Esophagus muscularis mucosa (tissue), 4 donors: Measurements from ENCODE around the gene MYBPC2. TPM values are rescaled to one million over a fixed set of nuclear protein-coding genes. Genes with fewer than 3 reads are reported as not detected.

Source experiments
- DNase-seq: peaks from one replicate; pipeline ENCODE4 v3.0.0-alpha.2; 2017; ENCODE audit errors: extremely low spot score
- H3K27ac ChIP-seq, 4 donors: fragments of 200-600 bp; sonication (generic); replicated peaks in 1 of 4; 1 replicate in 3 of 4; 2 replicates in 1 of 4; pipeline ENCODE4 v1.5.1; 2016 to 2019; ENCODE audit warnings: mild to moderate bottlenecking in 1 of 4
- H3K27me3 ChIP-seq, 4 donors: fragments of 200-600 bp; sonication (generic); one replicate each; pipeline versions ENCODE4 v1.5.1 to v1.6.0; 2016 to 2019
- H3K36me3 ChIP-seq, 4 donors: fragments of 200-600 bp; sonication (generic); one replicate each; pipeline ENCODE4 v1.5.1; 2016 to 2019
- H3K4me1 ChIP-seq, 4 donors: fragments of 200-600 bp; sonication (generic); one replicate each; pipeline ENCODE4 v1.5.1; 2016 to 2019
- H3K4me3 ChIP-seq, 4 donors: fragments of 200-600 bp; sonication (generic); 1 replicate in 2 of 4; 2 replicates in 2 of 4; pipeline ENCODE4 v1.5.1; 2016 to 2019; ENCODE audit warnings: mild to moderate bottlenecking in 4 of 4, moderate library complexity in 1 of 4
- H3K9me3 ChIP-seq, 4 donors: fragments of 200-600 bp; sonication (generic); 1 replicate in 3 of 4; 2 replicates in 1 of 4; pipeline ENCODE4 v1.5.1; 2016 to 2019
- EP300 ChIP-seq: sonication (generic); formaldehyde crosslinking; IDR thresholded peaks from one replicate; pipeline ENCODE4 v1.6.1; 2017; ENCODE audit warnings: antibody characterized with exemption
- POLR2A ChIP-seq: fragments of 450-650 bp; IDR thresholded peaks from one replicate; pipeline ENCODE4 v1.6.1; 2017; ENCODE audit warnings: antibody characterized with exemption, moderate library complexity, mild to moderate bottlenecking, low read depth
- POLR2AphosphoS5 ChIP-seq, 2 donors: sonication (generic); formaldehyde crosslinking; IDR thresholded peaks; one replicate each; pipeline ENCODE4 v1.6.1; 2017; ENCODE audit warnings: antibody characterized with exemption in 2 of 2
- WGBS: methylation state at CpG from one replicate; pipeline ENCODE4 v1.1.5; 2018; 5-methylcytosine and 5-hydroxymethylcytosine counted together
- intact Hi-C: fragments of 100-400 bp; cut with DNase I; formaldehyde crosslinking; loops from one replicate; pipeline ENCODE4 v1.15.1; 2023
- total RNA-seq, 4 donors: library from RNA; depleted of rRNA; stranded (reverse); fragments of >200 nt; gene quantifications; one replicate each; pipeline versions ENCODE4 v1.1.0 to v1.2.1, GENCODE V29; 2016
- TF ChIP-seq, protein P1 (sequence below), 3 experiments: fragments of 200-600 bp in 2 of 3; fragments of 450-650 bp in 1 of 3; sonication (generic) in 2 of 3; IDR thresholded peaks; one replicate each; pipeline ENCODE4 v1.5.1; 2017 to 2019; ENCODE audit warnings: antibody characterized with exemption in 3 of 3, mild to moderate bottlenecking in 2 of 3, moderate library complexity in 1 of 3

The MYBPC2 gene
- total RNA-seq, 4 donors from 2014 or later, result not detected

DNA sequence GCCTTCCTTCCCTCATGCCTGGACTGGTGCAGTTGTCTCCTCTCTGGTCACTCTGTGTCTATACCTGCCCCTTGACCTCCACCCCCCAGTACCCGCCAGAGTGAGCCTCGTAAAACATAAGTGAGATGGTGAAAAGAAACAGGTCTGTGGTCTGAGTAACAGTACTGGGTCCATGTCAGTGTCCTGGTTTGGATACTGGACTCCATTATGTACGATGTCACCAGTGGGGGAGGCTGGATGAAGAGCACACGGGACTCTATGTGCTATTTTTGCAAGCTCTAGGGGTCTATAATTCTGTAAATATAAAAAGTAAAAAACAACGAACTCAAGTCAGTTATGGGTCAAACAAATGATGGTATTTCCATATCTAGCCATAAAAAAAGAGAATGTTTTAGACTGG is 14.4 kb downstream of the MYBPC2 start:
- TF ChIP-seq POLR2A (no peak), EP300 (no peak), POLR2AphosphoS5 (IDR thresholded peaks at IDR 0.05) (no peak)
- TF ChIP-seq, protein P1, sequence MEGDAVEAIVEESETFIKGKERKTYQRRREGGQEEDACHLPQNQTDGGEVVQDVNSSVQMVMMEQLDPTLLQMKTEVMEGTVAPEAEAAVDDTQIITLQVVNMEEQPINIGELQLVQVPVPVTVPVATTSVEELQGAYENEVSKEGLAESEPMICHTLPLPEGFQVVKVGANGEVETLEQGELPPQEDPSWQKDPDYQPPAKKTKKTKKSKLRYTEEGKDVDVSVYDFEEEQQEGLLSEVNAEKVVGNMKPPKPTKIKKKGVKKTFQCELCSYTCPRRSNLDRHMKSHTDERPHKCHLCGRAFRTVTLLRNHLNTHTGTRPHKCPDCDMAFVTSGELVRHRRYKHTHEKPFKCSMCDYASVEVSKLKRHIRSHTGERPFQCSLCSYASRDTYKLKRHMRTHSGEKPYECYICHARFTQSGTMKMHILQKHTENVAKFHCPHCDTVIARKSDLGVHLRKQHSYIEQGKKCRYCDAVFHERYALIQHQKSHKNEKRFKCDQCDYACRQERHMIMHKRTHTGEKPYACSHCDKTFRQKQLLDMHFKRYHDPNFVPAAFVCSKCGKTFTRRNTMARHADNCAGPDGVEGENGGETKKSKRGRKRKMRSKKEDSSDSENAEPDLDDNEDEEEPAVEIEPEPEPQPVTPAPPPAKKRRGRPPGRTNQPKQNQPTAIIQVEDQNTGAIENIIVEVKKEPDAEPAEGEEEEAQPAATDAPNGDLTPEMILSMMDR (IDR thresholded peaks at IDR 0.05), result no peak

DNA sequence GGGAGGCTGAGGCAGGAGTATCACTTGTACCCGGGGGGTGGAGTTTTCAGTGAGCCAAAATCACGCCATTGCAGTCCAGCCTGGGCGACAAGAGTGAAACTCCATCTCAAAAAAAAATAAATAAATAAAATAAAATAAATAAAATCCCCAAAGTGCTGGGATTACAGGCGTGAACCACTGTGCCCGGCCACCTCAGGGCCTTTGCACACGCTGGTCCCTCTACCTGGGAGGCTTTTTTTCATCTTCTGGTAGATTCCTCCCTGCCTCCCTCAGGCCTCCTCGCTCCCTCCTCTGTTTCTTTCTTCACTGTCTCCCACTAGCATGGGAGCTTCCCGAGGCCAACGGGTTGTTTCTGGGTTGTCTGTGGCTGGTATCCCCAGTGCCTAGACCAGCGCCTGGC is 15.1 kb downstream of the MYBPC2 start:
- peaks cover 0 to 30% (median 4%) of the 10 kb centered on the region in 4 donors for H3K27me3 ChIP-seq
- peaks cover 0 to 4% (median 0%) of the 10 kb centered on the region in 4 donors for H3K9me3 ChIP-seq
- intact Hi-C loops, result no loop called here
- TF ChIP-seq POLR2AphosphoS5 (IDR thresholded peaks at IDR 0.05), result no peak
- TF ChIP-seq EP300, result no peak
- TF ChIP-seq, protein P1 (IDR thresholded peaks at IDR 0.05), result no peak
- TF ChIP-seq POLR2A, result no peak
- WGBS, result 91% methylated on average over 10 of the region's 10 CpGs
- H3K36me3 ChIP-seq, result no peaks in the 10 kb centered on the region
- no peaks in the 10 kb centered on the region for H3K4me1 ChIP-seq
- DNase-seq, result no peak
- H3K4me3 ChIP-seq, result no peak overlapping the region
- no peak overlapping the region for H3K27ac ChIP-seq

More for the DNA sequence above, 14.4 kb downstream of the MYBPC2 start:
- intact Hi-C loops, result no loop called here
- H3K36me3 ChIP-seq, result no peaks in the 10 kb centered on the region
- H3K9me3 ChIP-seq, result peaks cover 0 to 4% (median 0%) of the 10 kb centered on the region in 4 donors
- WGBS, result 83% methylated on average over 5 of the region's 5 CpGs
- no peak overlapping the region for H3K4me3 ChIP-seq
- H3K27me3 ChIP-seq, result peaks cover 0 to 30% (median 4%) of the 10 kb centered on the region in 4 donors
- H3K4me1 ChIP-seq, result no peaks in the 10 kb centered on the region
- H3K27ac ChIP-seq, result no peak overlapping the region
- no peak for DNase-seq

DNA sequence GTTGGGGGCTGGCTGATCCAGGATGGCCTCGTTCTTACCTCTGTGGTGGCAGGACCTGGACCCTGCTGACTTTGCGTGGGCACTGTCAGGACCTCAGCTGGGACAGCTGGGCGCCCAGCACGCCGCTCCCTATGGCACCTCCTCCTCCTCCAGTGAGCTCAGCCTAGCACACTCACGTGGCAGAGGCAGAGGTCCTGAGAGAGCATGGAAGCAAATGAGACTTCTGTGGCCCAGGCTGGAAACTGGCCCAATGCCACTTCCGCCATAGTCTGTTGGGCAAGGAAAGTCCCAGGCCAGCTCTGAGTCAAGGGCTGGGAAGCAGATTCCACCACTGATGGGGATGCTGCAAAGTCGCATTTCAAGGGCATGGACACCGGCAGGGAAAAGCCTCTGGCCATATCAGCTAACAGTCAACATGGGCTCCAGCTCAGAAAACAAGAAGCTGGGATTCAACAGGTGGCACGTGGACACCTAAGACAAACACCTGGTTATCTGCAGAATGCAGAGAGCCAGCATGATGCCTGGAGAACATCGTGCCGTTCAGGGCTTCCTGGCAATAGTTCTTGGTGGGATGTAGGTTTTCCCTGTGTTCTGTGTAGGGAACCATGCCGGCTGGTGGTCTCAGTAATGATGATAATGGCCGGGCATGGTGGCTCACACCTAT is 16.7 kb downstream of the MYBPC2 start:
- Histone ChIP-seq H3K27ac (no peak overlapping the region), H3K27me3 (peaks cover 0 to 30% (median 4%) of the 10 kb centered on the region in 4 donors), H3K4me1 (no peaks in the 10 kb centered on the region), H3K9me3 (peaks cover 0 to 4% (median 0%) of the 10 kb centered on the region in 4 donors), H3K4me3 (no peak overlapping the region), H3K36me3 (no peaks in the 10 kb centered on the region)
- WGBS, result 83% methylated on average over 10 of the region's 14 CpGs
- DNase-seq, result no peak
- intact Hi-C loops, result no loop called here
- TF ChIP-seq POLR2A (no peak), EP300 (no peak), POLR2AphosphoS5 (IDR thresholded peaks at IDR 0.05) (no peak)
- TF ChIP-seq, protein P1 (IDR thresholded peaks at IDR 0.05), result no peak

DNA sequence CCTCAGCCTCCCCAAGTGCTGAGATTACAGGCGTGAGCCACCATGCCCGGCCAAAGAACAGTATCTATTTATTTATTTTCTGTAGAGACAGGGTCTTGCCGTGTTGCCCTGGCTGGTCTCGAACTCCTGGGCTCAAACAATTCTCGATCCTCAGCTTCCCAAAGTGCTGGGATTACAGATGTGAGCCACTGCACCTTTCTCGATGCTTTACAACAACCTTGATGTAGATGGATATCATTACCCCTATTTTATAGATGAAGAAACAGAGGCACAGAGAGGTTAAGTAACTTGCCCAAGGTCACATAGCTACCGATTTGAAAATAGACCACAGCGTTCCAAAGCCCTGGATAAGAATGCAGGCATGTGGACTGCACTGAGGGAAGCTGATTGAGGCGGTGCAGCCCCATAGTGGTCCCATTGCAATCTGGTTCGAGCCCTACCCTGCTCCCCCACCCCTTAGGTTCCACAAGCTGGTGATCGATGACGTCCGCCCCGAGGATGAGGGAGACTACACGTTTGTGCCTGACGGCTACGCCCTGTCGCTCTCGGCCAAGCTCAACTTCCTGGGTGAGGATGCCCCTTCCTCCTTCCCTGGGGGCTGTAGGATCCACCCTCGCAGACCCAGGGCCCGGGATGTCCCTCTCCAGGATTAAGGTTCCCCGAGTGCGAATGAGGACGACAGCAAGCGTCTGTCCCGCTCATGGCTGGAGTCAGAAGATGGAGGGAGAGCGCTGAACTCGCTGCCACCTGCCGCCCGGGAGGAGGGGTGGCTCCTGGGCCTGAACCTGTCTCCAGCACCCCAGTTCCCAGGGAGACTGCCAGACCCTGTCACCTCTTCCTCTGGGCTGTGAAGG is 17.9 kb downstream of the MYBPC2 start:
- Histone ChIP-seq H3K36me3 (no peaks in the 10 kb centered on the region), H3K9me3 (peaks cover 0 to 4% (median 0%) of the 10 kb centered on the region in 4 donors), H3K27me3 (peaks cover 0 to 23% (median 4%) of the 10 kb centered on the region in 4 donors), H3K4me3 (no peak overlapping the region), H3K27ac (no peak overlapping the region), H3K4me1 (no peaks in the 10 kb centered on the region)
- no peak for TF ChIP-seq EP300
- no peak for TF ChIP-seq POLR2AphosphoS5 (IDR thresholded peaks at IDR 0.05)
- no peak for TF ChIP-seq POLR2A
- WGBS, result 75% methylated on average over 12 of the region's 30 CpGs
- DNase-seq, result no peak
- intact Hi-C loops, result no loop called here

DNA sequence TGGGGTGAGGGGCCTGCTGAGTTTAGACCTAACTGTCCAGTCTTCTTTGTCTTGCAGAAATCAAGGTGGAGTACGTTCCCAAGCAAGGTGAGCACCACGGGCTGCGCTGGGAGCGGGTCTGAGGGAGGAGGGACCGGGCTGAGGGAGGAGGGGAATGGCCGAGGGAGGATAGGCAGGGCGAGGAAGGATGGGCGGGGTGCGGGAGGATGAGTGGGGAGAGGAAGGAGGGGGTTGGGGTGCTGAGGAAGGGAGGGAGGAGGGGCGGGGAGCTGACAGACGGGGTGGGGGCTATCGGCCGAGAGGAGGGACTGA is 18.5 kb downstream of the MYBPC2 start:
- H3K9me3 ChIP-seq, result peaks cover 0 to 4% (median 0%) of the 10 kb centered on the region in 4 donors
- 39% methylated on average over 13 of the region's 13 CpGs for WGBS
- intact Hi-C loops, result no loop called here

More for the DNA sequence above, 18.5 kb downstream of the MYBPC2 start:
- Histone ChIP-seq H3K4me3 (no peak overlapping the region), H3K27me3 (peaks cover 0 to 17% (median 4%) of the 10 kb centered on the region in 4 donors), H3K27ac (no peak overlapping the region), H3K36me3 (no peaks in the 10 kb centered on the region), H3K4me1 (no peaks in the 10 kb centered on the region)
- no peak for DNase-seq
- no peak for TF ChIP-seq POLR2A
- TF ChIP-seq POLR2AphosphoS5 (IDR thresholded peaks at IDR 0.05), result no peak
- TF ChIP-seq, protein P1 (IDR thresholded peaks at IDR 0.05), result no peak
- TF ChIP-seq EP300, result no peak
